ENCODE data around the gene SNCAIP. TPM values are rescaled to one million over a fixed set of nuclear protein-coding genes. Genes with fewer than 3 reads are reported as not detected.

Gene SNCAIP
- total and polyA plus RNA-seq, 8 donors, result 0.45 to 10.6 (median 2.6) TPM; not detected in 1

DNA sequence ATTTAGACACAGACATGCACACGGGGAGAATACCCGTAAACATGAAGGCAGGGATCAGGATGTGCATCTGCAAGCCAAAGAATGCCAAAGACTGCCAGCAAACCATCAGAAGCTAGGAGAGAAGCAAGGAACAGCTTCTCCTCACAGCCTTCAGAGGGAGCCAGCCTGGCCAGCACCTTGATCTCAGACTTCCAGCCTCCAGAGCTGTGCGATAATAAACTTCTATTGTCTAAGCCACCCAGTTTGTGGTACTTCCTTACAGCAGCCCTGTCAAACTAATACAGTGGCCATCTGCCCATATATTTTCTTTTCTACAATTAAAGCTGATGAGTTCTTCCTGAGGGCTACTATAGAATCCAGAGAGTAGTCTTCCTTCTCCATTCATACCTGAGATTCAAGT lies 135.0 kb downstream of the SNCAIP start:
- Histone ChIP-seq H3K4me1 (no peaks in the 10 kb centered on the region), H3K4me3 (no peak overlapping the region), H3K27ac (no peak overlapping the region), H3K9me3 (no peaks in the 10 kb centered on the region), H3K36me3 (peaks cover 0 to 25% (median 5%) of the 10 kb centered on the region in 4 donors), H3K27me3 (no peaks in the 10 kb centered on the region)
- WGBS, 5 donors, result 84 to 91% (median 86%) methylated on average over 3 of the region's 3 CpGs
- TF ChIP-seq, protein P1, sequence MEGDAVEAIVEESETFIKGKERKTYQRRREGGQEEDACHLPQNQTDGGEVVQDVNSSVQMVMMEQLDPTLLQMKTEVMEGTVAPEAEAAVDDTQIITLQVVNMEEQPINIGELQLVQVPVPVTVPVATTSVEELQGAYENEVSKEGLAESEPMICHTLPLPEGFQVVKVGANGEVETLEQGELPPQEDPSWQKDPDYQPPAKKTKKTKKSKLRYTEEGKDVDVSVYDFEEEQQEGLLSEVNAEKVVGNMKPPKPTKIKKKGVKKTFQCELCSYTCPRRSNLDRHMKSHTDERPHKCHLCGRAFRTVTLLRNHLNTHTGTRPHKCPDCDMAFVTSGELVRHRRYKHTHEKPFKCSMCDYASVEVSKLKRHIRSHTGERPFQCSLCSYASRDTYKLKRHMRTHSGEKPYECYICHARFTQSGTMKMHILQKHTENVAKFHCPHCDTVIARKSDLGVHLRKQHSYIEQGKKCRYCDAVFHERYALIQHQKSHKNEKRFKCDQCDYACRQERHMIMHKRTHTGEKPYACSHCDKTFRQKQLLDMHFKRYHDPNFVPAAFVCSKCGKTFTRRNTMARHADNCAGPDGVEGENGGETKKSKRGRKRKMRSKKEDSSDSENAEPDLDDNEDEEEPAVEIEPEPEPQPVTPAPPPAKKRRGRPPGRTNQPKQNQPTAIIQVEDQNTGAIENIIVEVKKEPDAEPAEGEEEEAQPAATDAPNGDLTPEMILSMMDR (IDR thresholded peaks at IDR 0.05), result no peak
- no peak for TF ChIP-seq POLR2A (IDR thresholded peaks at IDR 0.05)
- TF ChIP-seq EP300 (IDR thresholded peaks at IDR 0.05), result no peak
- TF ChIP-seq POLR2AphosphoS5 (IDR thresholded peaks at IDR 0.05), result no peak
- intact Hi-C loops (cut with DNase I; ENCODE audit: low total_unique reads), result no loop called here
- no peak for DNase-seq

DNA sequence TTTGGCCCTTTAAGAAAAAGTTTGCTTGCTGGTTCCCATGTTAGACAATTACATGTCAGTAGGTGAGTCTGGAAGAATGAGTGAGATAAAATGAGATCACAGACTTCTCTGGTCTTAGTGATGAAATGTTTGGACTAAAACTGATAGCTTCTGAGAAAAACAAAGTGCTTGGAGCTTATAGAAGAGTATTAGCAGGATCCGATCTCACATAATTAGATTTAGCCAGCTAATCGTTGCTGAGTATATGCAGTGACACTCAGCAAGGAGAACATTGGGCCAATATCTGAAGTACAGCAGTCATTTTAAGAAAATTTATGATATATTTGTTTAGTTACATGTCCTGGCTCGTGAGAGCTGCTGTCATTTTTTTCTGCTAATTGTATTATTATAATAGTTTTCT lies 135.8 kb downstream of the SNCAIP start:
- DNase-seq, result no peak

DNA sequence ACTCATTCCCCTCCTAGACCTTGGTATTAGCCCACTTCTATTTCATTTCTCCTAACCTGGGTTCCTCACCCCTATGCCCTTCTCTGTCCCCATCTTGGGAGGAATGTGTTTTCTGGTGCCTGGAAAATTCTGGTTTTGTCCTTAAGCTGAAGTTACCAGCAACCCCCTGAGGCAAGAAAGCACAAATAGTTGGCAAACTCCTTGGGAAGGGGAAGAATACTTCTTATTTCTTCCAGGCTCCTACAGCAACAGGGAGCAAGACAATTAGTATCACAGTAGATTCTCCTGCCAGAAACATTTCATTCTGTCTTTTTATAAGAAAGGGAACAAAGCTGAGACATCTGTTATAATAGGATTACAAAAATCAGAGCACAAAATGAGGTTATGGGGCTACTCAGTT lies 142.5 kb downstream of the SNCAIP start:
- no peak for DNase-seq
- Histone ChIP-seq H3K36me3 (peaks cover 0 to 11% (median 0%) of the 10 kb centered on the region in 4 donors), H3K4me1 (no peaks in the 10 kb centered on the region), H3K27me3 (no peaks in the 10 kb centered on the region), H3K9me3 (no peaks in the 10 kb centered on the region), H3K4me3 (no peak overlapping the region), H3K27ac (no peak overlapping the region)
- intact Hi-C loops (cut with DNase I; ENCODE audit: low total_unique reads), result no loop called here
- no peak for TF ChIP-seq POLR2A (IDR thresholded peaks at IDR 0.05)
- TF ChIP-seq, protein P1 (IDR thresholded peaks at IDR 0.05), result no peak
- no peak for TF ChIP-seq POLR2AphosphoS5 (IDR thresholded peaks at IDR 0.05)
- TF ChIP-seq EP300 (IDR thresholded peaks at IDR 0.05), result no peak

More for the DNA sequence above, 135.8 kb downstream of the SNCAIP start:
- no peaks in the 10 kb centered on the region for H3K4me1 ChIP-seq
- no peak for TF ChIP-seq POLR2AphosphoS5 (IDR thresholded peaks at IDR 0.05)
- TF ChIP-seq EP300 (IDR thresholded peaks at IDR 0.05), result no peak
- no peak for TF ChIP-seq POLR2A (IDR thresholded peaks at IDR 0.05)
- TF ChIP-seq, protein P1 (IDR thresholded peaks at IDR 0.05), result no peak
- intact Hi-C loops (cut with DNase I; ENCODE audit: low total_unique reads), result no loop called here
- H3K9me3 ChIP-seq, result no peaks in the 10 kb centered on the region
- H3K36me3 ChIP-seq, result peaks cover 0 to 25% (median 5%) of the 10 kb centered on the region in 4 donors
- no peak overlapping the region for H3K4me3 ChIP-seq
- no peaks in the 10 kb centered on the region for H3K27me3 ChIP-seq
- no peak overlapping the region for H3K27ac ChIP-seq
- WGBS, 5 donors, result 69 to 80% (median 72%) methylated on average over 3 of the region's 3 CpGs

DNA sequence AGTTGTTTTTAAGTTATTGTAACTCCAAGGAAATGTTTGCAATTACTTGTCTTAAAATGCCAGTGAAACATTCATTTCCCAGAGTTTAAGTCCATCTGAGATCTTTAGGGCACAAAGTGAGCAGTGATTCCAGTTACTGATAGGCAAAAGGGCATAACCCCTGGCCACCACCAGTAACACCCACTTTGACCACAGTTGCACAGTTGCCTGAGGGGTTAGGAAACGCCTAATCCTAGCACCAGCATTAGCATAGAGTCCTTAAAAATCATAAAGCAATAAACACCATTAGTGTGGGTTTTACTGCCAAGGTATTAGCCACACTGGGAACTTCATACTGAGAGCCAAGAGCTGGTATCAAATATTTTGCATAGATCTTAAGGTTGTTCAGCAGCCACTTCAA lies 143.9 kb downstream of the SNCAIP start:
- TF ChIP-seq, protein P1 (IDR thresholded peaks at IDR 0.05), result no peak
- TF ChIP-seq EP300 (IDR thresholded peaks at IDR 0.05) (no peak), POLR2AphosphoS5 (IDR thresholded peaks at IDR 0.05) (no peak), POLR2A (IDR thresholded peaks at IDR 0.05) (no peak)
- Histone ChIP-seq H3K36me3 (peaks cover 0 to 4% (median 0%) of the 10 kb centered on the region in 4 donors), H3K4me1 (no peaks in the 10 kb centered on the region), H3K4me3 (no peak overlapping the region), H3K27ac (no peak overlapping the region), H3K9me3 (no peaks in the 10 kb centered on the region), H3K27me3 (no peaks in the 10 kb centered on the region)
- no peak for DNase-seq
- intact Hi-C loops (cut with DNase I; ENCODE audit: low total_unique reads), result no loop called here
- WGBS, 5 donors, result 59 to 81% (median 68%) methylated on average over 1 of the region's 1 CpG

All from stomach (tissue), 9 donors.